HG02938 (cell line): ENCODE measurements around the gene CTNNA2.

Source experiments
- ATAC-seq: cut with Tn5 transposase; IDR thresholded peaks from one replicate; pipeline ENCODE4 v1.9.1; 2021; ENCODE audit warnings: mild to moderate bottlenecking, moderate library complexity; ENCODE audit not compliant: unreplicated experiment

The CTNNA2 gene

DNA sequence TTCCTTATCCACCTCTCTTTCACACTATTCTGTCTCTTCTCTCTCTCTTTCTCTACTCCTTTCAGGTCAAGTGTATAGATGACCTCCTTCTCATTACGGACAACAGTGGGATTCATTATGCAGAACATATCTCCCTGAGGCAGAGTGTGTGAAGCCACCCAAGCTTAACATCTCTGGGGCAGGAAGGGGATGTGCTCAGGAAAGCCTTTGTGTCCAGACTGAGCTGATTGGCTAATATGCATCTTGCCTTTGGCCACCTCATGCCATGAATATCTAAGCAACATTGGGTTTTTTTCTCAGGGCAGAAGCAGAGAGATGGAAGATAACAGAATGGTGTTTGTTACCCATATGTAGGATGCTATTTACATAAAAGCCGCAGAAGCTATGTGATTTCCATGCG lies 1003.1 kb downstream of the CTNNA2 start:
- no peak for ATAC-seq

DNA sequence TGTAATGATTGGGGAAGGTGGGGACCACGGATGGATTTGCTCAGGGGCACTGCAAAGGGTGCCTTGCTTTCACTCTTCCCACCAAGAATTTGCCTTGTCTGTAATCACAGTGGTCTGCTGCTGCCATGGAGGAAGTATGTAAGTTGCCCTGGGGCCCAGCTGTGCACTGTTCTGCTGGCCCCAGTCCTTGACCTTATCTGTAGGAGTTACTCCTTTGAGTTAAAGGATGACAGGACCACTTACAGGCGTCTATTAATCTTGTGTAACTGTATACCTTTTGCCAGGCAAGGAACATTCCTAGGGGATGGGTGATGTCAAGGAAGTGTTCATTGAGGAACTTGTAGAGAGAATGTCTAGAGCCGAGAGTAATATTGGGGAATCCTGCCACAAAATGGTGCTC lies 1004.5 kb downstream of the CTNNA2 start:
- no peak for ATAC-seq

DNA sequence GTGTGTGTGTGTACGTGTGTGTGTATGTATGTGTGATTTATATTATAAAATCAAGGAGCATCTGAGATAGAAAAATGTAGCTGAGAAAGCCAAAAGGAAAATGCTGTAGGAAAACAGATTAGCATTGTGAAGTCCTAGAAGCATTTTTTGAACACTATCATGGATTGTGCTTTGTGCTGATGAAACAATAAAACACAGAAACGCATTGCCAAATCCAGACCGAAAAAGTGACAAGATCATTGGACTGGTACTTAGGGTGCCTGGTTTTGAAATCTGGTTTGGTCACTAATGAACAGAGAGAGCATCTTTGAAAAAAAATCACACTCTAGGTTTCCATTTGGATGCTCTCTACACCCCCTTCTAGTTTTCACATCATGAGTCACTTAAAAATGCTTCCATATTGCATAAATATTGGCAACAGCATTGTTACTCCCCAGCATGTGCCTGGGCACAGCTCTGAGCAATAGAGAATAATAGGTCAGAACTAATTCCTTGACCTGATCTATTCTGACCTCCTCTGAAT lies 1006.3 kb downstream of the CTNNA2 start:
- no peak for ATAC-seq

DNA sequence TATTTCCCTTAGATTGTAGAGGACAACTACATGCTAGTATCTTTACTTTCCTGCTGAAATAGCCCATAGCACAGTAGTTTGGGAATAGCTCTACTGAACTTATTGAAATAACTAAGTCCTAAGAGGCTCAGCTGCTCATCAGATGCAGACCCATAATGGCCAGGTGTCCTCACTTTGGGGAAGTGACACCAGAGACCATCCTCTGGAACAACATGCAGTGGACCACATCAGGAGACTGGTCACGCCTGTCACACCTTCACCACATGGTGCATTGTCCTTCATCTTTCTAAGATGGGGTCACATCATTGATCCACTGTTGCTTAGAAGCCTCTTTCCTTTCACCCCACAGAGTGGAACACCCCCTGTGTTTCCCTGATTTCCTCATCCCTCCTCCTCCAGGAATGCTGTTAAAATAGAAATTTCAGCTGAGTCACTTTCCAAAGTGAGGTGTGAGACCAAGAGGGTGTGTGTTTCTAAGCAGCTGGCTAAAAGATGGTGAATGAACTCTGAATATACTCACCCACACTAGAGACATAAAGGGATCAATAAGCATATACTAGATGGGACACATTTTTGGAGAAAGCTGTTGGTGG lies 1006.9 kb downstream of the CTNNA2 start:
- no peak for ATAC-seq

DNA sequence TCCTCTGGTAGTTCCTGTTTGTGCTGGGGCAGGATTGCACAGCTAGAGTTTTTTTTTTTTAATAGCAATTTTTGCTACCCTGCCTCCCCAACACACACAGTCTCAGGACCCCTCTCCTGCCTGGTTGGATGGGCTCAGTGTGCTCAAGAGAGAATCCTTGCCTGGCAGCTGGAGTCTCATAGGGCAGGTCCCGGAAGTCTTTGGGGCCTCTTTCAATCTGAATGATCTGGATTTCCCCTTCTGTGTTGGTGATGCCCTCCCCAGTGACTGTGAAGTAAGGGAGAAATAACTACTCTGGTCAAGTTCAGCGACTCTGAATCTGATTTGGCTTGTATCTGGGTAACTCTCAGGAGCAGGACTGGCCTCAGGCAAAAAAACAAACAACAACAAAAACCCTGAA lies 1012.3 kb downstream of the CTNNA2 start:
- peak; percentile 62 for ATAC-seq

DNA sequence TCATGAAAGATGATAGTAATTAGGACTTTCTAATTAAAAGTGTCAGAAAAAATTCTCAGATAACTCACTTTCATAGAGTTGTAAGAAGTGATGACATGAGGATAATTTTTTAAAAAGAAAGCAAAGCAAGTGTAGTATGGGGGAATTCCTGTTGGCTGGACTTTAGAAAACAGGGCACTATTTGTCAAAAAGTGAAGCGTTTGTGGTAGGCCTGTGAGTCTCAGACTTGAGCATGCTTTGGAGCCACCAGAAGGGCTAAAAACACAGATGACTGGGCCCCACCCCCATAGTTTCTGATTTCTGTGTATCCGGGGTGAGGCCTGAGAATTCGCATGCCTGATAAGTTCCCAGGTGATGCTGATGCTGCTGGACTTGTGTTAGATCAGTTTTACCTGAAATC lies 1014.3 kb downstream of the CTNNA2 start:
- ATAC-seq: no peak

DNA sequence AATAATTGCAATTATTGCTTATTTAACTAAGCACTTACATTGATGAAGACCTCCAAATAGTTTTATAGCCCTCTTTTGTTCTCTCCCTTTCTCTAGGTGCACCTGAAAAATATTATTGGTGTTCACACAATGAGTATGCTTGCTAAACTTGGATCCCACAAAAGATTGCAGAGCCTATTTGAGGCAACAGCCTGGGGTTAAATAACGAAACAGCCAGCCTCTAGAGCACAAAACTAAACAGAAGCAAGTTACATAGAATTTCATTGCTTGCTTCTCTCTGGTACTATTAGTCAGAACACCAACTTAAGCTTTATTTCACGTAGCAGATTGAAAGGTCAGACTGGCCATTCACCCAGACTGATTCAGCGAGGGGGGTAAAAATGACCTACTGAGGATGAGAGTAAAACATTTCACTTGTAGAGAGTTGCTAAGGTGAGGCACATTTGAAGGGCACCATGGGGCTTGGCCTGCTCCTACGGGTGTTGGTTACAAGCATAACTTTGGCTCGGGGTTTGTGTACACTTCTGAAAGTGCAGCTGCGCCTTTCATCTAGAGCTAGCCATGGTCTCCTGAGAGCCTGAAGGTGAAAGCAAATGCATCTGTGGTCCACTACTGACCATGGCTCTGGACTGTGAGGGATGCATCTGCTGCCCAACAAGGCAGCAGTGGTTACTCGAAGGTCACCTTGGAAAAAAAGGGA lies 1016.8 kb downstream of the CTNNA2 start:
- no peak for ATAC-seq

DNA sequence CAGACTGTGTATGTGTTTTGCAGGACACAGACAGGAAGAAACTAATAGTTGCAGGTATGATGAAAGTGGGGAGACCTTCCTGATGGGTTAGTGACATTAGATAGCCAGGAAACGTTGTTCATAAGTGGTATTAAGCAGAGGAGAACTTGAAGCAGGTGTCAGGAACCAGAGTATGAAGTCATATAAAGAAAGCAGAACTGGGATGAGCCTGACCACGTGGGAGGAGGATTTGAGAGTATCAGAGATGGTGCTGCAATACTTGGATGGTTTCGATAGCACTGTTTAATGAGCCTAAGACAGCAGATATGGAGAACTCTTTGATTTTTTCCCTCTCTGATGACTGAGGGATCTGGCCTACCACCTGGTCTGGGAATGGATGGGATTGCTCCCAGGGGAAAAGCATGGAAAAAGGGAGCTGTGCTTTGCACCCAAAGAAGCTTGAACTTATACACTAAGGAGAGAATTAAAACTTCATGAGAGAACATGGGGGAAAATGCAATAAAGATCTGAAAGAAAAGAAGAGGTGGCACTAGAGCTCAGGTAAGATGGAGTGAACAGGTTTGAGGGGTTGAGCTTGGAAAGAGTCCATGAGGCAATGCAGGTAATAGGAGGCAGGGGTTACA lies 1017.7 kb downstream of the CTNNA2 start:
- ATAC-seq: no peak

DNA sequence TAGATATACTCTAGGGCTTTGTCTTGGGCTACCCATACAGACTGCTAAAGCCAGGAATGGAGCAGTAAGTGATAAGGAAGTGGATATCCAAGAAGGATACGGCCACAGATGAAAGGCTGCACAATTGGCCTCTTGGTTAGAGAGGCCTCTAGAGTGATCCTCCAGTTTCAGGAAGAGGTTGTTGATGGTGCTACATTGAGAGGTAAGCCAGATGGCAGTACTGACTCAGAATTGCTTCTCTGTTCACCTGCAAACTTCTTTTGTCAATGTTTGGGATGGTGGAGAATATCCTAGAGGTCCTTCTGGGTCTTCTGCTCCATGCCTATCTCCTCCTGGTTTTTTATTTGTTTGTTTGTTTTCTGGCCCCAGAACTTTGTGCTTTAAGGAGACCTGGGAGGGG lies 1018.5 kb downstream of the CTNNA2 start:
- ATAC-seq: no peak

DNA sequence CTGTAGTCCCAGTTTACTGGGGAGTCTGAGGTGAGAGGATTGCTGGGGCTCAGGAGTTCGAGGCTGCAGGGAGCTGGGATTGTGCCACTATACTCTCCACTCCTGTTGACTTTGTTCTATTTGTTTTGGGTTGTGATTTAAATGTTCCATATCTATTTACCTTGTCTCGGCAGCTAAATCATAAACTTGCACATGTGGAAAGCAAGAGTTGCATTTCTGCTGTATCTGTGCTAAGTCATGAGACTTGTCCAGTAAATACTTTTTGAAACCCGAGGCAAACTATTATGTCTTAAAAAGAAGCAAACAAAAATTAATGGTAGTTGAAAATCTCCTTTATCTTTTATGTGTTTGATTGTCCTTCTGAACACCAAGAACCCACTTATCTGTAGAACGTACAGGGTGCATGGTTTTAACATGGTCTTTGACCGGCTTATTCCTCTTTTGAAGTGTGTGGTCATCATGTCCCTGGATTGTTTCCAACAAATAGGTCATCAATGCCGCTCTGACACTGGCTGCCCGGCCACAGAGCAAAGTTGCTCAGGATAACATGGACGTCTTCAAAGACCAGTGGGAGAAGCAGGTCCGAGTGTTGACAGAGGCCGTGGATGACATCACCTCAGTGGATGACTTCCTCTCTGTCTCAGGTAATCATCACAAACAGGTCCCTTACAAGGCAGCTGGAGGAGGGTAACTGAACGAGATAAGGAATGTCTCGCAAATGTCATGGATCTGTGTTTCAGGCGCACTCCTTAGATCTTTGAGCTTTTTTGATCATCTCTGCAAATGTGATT lies 1032.8 kb downstream of the CTNNA2 start:
- no peak for ATAC-seq

DNA sequence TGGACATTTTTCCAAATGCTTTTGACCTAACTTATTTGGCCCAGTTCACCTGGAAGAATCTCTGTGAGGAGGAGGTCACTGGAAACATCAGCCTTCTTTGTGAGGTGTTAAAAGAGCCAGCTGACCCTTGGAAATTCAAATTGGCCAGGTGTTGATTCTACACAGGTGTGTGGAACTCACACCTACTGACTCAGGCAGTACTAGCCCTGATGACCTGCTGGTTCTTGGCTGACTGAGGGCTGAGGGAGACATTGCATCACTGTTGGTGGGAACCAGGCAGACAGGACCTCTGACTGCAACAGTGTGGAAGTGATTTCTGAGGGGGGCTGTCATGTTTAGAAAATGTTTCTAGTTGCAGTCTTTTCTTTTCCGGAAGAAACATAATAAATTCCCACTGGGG lies 1033.9 kb downstream of the CTNNA2 start:
- ATAC-seq: no peak

DNA sequence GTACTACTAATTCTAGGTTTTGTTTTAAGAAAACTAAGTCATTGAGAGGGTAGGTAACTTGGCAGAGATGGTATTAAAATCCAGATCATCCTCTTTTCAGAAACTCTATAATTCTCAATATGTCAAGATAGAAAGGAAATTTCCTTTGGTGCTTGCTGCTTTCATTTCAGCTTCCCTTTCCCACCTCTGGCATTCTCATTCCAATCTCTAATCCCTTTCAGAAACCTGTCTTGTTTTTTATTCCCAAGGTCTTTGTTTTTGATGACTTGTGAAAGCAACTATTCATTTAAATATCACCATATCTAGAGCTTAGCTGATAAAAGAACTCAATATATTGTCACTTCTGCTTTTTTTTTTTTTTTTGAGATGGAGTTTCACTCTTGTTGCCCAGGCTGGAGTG lies 1034.5 kb downstream of the CTNNA2 start:
- ATAC-seq: no peak

DNA sequence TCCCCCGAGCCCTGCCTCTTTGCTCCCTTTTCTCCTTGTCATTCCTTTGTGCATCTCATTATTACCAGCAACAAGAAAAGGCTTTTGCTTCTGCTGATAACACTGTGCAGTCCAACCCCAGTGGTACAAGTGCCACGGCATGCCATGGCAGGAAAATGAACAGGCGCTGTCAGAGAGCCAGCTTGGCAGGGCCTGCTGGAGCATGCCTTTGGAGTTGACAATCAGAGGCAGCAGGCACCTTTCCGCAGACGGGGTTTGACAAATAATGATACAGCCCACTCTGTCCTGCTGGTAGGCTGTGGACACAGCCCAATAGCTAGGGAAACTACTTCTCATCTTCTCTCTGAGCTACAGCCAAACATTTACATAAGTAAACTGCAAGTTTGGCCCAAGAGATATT lies 1035.6 kb downstream of the CTNNA2 start:
- ATAC-seq: no peak

DNA sequence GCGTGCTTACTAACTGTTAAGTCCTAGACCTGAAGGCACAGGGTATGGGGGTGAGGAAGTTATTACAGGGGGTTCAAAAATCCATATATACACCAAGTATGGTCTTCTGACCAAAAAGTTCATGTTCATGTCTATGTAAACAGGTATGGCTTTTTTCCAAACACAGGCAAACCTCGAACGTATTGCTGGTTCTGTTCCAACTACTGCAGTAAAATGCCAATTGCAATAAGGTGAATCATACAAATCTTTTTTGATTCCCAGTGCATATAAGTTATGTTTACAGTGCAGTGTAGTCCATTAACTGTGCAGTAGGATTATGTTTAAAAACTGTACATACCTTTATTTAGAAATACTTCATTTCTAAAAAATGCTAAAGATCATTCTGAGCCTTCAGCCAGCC lies 1037.0 kb downstream of the CTNNA2 start:
- ATAC-seq: no peak

DNA sequence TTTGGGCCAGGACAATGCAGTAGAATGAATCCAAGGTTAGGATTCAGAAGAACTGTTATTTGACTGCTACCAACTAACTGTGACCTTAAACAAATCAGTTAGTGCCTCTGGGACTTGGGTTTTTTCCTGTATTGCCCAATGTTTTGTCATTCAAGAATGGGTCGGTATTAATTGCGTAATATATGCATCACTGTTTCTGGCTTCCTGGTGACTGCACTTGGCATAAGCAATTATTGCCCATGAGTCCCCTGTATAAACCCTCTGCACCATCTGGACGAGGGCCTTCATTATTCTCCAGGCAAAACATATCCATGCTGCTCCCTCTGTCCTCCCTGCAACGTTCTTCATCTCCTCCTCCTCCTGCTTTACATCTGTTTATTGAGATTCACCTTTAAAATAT lies 1047.5 kb downstream of the CTNNA2 start:
- no peak for ATAC-seq

DNA sequence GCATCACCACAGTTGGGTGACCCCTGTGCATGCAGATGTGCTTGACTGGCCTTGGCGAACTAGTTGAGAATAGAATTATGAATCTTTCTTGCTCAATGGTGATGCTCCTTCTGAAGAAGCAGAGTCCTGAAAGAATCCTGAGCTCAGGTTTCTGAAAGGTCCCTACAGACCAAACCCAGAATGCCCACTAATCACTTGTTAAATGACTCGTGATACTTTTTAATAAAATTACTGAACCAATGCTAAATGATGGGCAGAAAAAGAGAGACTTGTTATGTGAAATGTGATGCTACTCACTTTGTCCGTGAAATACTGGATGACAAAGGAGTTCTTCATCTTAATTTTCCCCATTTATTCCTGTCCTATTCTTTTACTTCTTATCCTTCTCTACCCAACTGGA lies 1055.2 kb downstream of the CTNNA2 start:
- ATAC-seq: no peak

DNA sequence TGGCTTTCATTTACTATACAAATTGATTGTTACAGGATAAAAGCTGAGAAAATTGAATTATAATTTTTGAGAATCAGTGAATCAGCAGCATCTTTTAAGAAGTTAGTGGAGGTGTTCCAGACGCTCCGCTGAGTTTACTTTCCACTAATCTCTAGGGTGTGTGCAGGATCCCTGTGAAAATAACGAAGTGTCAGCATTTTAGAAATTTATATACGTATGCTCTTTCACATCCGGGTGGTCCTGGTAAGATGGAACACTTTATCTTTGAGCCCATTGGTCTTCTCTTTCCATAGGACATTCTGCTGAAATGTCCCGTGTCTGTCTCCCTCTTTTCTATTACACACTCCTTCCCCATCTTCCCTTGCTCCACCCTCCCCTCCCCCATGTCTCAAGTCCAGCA lies 1060.3 kb downstream of the CTNNA2 start:
- ATAC-seq: no peak

DNA sequence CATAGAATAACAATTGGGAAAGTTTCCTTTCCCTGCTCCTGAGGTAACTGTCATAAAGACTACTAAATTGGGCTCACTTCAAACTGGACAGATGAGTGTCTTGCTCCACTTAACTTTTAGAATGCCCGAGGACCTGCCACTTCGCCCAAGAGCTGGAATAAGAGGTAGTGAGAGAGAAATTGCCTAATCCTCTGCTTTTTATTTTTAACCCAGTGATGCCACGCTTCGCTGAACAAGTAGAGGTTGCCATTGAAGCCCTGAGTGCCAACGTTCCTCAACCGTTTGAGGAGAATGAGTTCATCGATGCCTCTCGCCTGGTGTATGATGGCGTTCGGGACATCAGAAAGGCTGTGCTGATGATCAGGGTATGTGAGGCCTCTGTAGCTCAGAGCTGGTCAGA lies 1061.1 kb downstream of the CTNNA2 start:
- ATAC-seq: no peak

DNA sequence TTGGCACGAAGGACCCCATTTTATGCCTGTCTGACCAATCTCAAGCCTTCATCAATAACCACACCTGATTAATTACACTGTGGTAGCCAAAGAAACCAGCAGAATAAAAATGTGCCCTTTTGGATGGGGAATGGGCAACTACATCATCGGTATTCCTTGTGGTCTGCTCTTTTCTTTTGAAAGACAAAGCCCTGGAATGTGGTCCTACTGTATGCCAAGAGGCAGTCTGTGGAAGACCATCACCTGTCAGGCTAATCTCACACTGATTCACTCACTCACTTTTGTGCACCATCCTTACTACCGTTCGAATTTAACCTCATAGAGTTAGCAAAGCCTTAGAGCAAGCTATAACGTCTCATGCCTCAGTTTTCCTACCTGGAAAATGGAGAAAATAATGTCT lies 1066.9 kb downstream of the CTNNA2 start:
- no peak for ATAC-seq

DNA sequence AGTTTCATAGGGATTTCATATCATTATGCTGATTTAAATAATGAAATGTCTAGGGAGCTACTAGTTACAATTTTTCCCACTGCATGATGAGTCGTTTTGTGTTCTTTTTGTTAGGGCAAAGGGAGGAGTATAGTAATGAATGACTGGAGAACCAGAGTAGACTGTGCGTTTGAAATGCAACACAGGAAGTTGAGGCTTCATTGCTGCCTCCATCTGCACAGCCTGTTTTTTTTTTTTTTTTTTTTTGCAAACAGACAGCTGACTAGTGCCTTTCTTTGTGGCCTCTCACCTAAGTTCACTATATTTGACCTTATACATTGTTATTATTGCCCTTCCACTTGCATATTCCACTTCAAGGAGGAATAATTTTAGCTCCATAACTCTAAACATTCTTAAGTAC lies 1078.4 kb downstream of the CTNNA2 start:
- no peak for ATAC-seq

DNA sequence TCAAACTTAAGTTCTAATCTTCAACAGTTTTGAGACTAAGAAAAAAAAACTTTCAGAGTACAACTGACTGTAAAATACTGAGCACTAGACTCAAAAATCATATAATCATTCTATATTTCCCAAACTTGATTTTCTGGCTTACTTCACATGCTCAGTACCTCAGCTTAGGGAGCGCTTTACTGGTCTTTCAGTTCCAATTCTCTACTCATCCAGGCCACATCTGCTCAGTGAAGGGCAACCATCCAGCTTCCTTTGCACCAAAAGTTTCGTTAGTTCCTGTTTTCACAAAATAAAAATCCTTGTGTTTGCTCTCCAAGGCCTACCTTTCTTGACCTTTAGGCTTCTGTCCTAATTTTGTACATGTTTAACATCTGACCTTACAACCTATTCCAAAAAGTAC lies 1079.3 kb downstream of the CTNNA2 start:
- ATAC-seq: no peak

DNA sequence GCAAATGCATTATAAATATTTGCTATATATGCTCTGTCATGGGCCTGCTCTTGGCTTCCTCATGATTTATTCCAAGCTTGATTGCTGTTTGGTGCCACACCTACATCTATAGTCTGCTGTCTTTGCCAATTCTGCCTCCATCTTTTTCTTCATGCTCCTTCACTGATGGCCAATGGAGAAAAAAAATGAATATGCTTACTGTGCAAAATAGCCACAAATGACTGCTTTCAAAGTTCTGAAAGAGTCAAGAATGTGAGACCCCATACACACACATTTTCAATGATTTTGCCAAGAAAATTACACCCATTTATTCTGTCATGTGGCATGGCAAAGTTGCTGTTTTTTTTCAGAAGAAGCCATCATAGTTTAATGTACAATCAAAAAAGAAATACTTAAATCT lies 1097.3 kb downstream of the CTNNA2 start:
- ATAC-seq: no peak
